ENCODE results near the gene DRD2.

The DRD2 gene

DNA sequence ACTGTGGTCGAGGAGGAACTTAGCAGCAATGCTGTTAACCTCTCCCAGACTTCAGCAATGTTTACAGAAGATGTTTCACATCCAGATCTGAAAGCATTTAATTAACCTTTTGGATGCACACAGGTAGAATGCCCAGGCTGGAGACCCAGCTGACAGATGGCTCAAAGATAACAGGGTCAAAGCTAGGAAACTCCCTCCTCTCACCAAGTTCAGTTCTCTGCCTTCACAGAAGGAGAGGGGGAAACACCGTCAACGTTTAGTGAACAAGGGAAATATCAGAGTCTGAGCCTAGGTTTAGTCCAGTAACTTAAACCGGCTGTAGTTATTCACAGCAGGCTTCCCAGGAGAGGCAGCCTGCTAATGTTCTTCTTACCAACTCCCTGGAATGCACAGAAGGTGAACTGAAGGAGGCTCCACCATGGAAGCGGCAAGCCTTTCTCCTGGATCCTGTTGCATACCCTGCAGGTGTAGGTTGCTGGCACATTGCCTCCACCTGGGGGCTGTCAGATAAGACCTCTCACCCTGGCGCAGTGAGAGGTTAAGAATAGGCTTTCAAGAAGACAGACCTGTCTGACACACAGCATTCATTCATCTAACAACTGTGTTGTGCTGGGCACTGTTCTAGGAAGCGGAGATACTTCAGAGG, 111.1 kb downstream of the DRD2 start:
- no peak for DNase-seq

DNA sequence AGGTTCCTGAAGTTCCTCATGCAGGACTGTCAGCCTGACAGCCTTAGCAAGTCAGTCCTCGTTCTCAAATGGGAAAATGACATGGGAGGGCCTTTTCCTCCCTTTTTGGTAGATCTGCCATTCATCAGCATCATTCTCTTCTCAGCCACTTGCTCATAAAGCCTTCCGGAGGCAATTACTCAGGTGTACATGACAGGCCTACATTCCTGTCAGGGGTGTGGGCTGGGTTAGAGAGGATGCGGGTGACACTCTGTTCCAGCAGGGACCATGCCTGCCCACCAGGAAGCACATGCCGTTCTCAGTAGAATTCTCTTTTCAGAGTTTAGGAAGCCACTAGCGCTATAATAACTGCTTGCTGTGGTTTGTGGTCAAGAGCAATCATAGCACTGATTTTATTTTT, 111.8 kb downstream of the DRD2 start:
- DNase-seq = no peak

Measured in islet precursor cell (in vitro differentiated cells).